ENCODE results near the gene MAP7.

MAP7 gene

GRCh38 chr6:136343700-136344099 is 206.5 kb downstream of the MAP7 start:
- H3K4me3 ChIP-seq (ENCODE audit: low read depth, low read length) = no peak overlapping the region
- no peaks in the 10 kb centered on the region for H3K36me3 ChIP-seq
- no peak overlapping the region for H3K27ac ChIP-seq
- H3K9me3 ChIP-seq (ENCODE audit: severe bottlenecking) = no peaks in the 10 kb centered on the region
- H3K27me3 ChIP-seq (ENCODE audit: insufficient read depth, low read depth, severe bottlenecking) = no peaks in the 10 kb centered on the region
- no peak for DNase-seq
- no peak for TF ChIP-seq CTCF (IDR thresholded peaks at IDR 0.05; ENCODE audit: low read depth, low read length)

GRCh38 chr6:136343275-136343674 is 206.9 kb downstream of the MAP7 start:
- Histone ChIP-seq H3K4me3 (ENCODE audit: low read depth, low read length) (no peak overlapping the region), H3K9me3 (ENCODE audit: severe bottlenecking) (no peaks in the 10 kb centered on the region), H3K27ac (no peak overlapping the region), H3K36me3 (no peaks in the 10 kb centered on the region), H3K27me3 (ENCODE audit: insufficient read depth, low read depth, severe bottlenecking) (no peaks in the 10 kb centered on the region)
- DNase-seq = no peak
- no peak for TF ChIP-seq CTCF (IDR thresholded peaks at IDR 0.05; ENCODE audit: low read depth, low read length)

- DNase-seq = no peak
- no peaks in the 10 kb centered on the region for H3K36me3 ChIP-seq
- no peak for TF ChIP-seq CTCF (IDR thresholded peaks at IDR 0.05; ENCODE audit: low read depth, low read length)
- no peak overlapping the region for H3K4me3 ChIP-seq (ENCODE audit: low read depth, low read length)
- no peak overlapping the region for H3K27ac ChIP-seq
- no peaks in the 10 kb centered on the region for H3K27me3 ChIP-seq (ENCODE audit: insufficient read depth, low read depth, severe bottlenecking)
- no peaks in the 10 kb centered on the region for H3K9me3 ChIP-seq (ENCODE audit: severe bottlenecking)
Observed at GRCh38 chr6:136341967-136342366, 208.3 kb downstream of the MAP7 start.

GRCh38 chr6:136341367-136341766 is 208.9 kb downstream of the MAP7 start:
- Histone ChIP-seq H3K4me3 (ENCODE audit: low read depth, low read length) (no peak overlapping the region), H3K27me3 (ENCODE audit: insufficient read depth, low read depth, severe bottlenecking) (no peaks in the 10 kb centered on the region), H3K27ac (no peak overlapping the region), H3K9me3 (ENCODE audit: severe bottlenecking) (no peaks in the 10 kb centered on the region), H3K36me3 (no peaks in the 10 kb centered on the region)
- no peak for TF ChIP-seq CTCF (IDR thresholded peaks at IDR 0.05; ENCODE audit: low read depth, low read length)
- no peak for DNase-seq

- Histone ChIP-seq H3K27ac (no peak overlapping the region), H3K36me3 (no peaks in the 10 kb centered on the region), H3K4me3 (ENCODE audit: low read depth, low read length) (no peak overlapping the region), H3K27me3 (ENCODE audit: insufficient read depth, low read depth, severe bottlenecking) (no peaks in the 10 kb centered on the region), H3K9me3 (ENCODE audit: severe bottlenecking) (no peaks in the 10 kb centered on the region)
- TF ChIP-seq CTCF (IDR thresholded peaks at IDR 0.05; ENCODE audit: low read depth, low read length) = 0 out of 2 replicates have a peak, but pooled peaks have one; percentile 15
- DNase-seq = no peak
Observed at GRCh38 chr6:136338486-136338885, 211.7 kb downstream of the MAP7 start.

GRCh38 chr6:136337606-136338005 is 212.6 kb downstream of the MAP7 start:
- DNase-seq = no peak
- Histone ChIP-seq H3K4me3 (ENCODE audit: low read depth, low read length) (no peak overlapping the region), H3K9me3 (ENCODE audit: severe bottlenecking) (no peaks in the 10 kb centered on the region), H3K27ac (no peak overlapping the region), H3K36me3 (no peaks in the 10 kb centered on the region), H3K27me3 (ENCODE audit: insufficient read depth, low read depth, severe bottlenecking) (no peaks in the 10 kb centered on the region)
- TF ChIP-seq CTCF (IDR thresholded peaks at IDR 0.05; ENCODE audit: low read depth, low read length) = no peak

Measured in WERI-Rb-1 (cell line).